B cell (primary cell): ENCODE data around the gene PCDH9. TPM values are rescaled to one million over a fixed set of nuclear protein-coding genes. Genes with fewer than 3 reads are reported as not detected.

Experiments
- ATAC-seq: fragments of 200-7000 bp; cut with Tn5 transposase; one replicate; pipeline ENCODE4 v1.10.0; 2021; ENCODE audit warnings: low read depth, mild to moderate bottlenecking, moderate number of reproducible peaks, moderate library complexity
- CTCF ChIA-PET: fragments of 350-600 bp; sonication (Branson Sonifier 250); formaldehyde crosslinking; loops from one replicate; lab custom pipeline; 2021; ENCODE audit warnings: antibody characterized with exemption, inconsistent platforms; lab: Charles Lee
- POLR2A ChIA-PET: fragments of 350-600 bp; sonication (Branson Sonifier 250); formaldehyde crosslinking; loops from one replicate; lab custom pipeline; 2021; ENCODE audit warnings: antibody characterized with exemption; lab: Charles Lee
- DNase-seq: peaks from one replicate; pipeline ENCODE4 v3.0.0; 2013
- H2AFZ ChIP-seq: 2 replicates; pipeline ENCODE4 v1.6.1; 2012; ENCODE audit warnings: mild to moderate bottlenecking, low read depth, low read length; ENCODE audit not compliant: insufficient read depth, poor library complexity, severe bottlenecking
- H3K27ac ChIP-seq, 2 donors: 1 replicate in 1 of 2; 2 replicates in 1 of 2; pipeline ENCODE4 v1.5.1; 2012 to 2013; ENCODE audit warnings: low read length in 2 of 2, mild to moderate bottlenecking in 2 of 2, moderate library complexity in 1 of 2
- H3K27me3 ChIP-seq, 4 experiments: fragments of 200-600 bp in 1 of 4; sonication (generic) in 1 of 4; replicated peaks in 1 of 4; 1 replicate in 2 of 4; 2 replicates in 2 of 4; pipeline versions ENCODE4 v1.6.1 to v1.7.0; 2013 to 2016; ENCODE audit warnings: low read length in 3 of 4, mild to moderate bottlenecking in 2 of 4, mixed read lengths in 1 of 4, moderate library complexity in 1 of 4; ENCODE audit not compliant: insufficient read depth in 4 of 4, control insufficient read depth in 3 of 4; ENCODE audit errors: control extremely low read depth in 1 of 4
- H3K36me3 ChIP-seq, 2 experiments: replicated peaks in 1 of 2; 1 replicate in 1 of 2; 2 replicates in 1 of 2; pipeline versions ENCODE4 v1.6.1 to v1.7.1; 2013; ENCODE audit warnings: low read length in 1 of 2; ENCODE audit not compliant: insufficient read depth in 2 of 2, control insufficient read depth in 1 of 2; ENCODE audit errors: control extremely low read depth in 1 of 2, extremely low read depth in 1 of 2
- H3K4me1 ChIP-seq, 2 donors: fragments of 200-600 bp in 1 of 2; sonication (generic) in 1 of 2; 1 replicate in 1 of 2; 2 replicates in 1 of 2; pipeline versions ENCODE4 v1.5.1 to v1.6.1; 2013 to 2017; ENCODE audit warnings: low read length in 2 of 2; ENCODE audit not compliant: control insufficient read depth in 2 of 2, insufficient read depth in 2 of 2
- H3K4me2 ChIP-seq: replicated peaks from 2 replicates; pipeline ENCODE3; 2012; ENCODE audit warnings: mild to moderate bottlenecking, low read depth, low read length; ENCODE audit not compliant: poor library complexity, severe bottlenecking
- H3K4me3 ChIP-seq, 5 experiments: fragments of 200-600 bp in 1 of 5; sonication (generic) in 1 of 5; 1 replicate in 3 of 5; 2 replicates in 2 of 5; pipeline versions ENCODE4 v1.5.1 to v1.7.0; 2011 to 2016; ENCODE audit warnings: low read length in 4 of 5, mild to moderate bottlenecking in 4 of 5, low read depth in 2 of 5, control low read depth in 1 of 5, moderate library complexity in 1 of 5; ENCODE audit not compliant: insufficient read depth in 1 of 5; ENCODE audit errors: control extremely low read depth in 1 of 5, extremely low read depth in 1 of 5
- H3K79me2 ChIP-seq: fragments of 200-600 bp; sonication (generic); one replicate; pipeline ENCODE4 v1.6.0; 2016; ENCODE audit warnings: low read length; ENCODE audit not compliant: control insufficient read depth, insufficient read depth
- H3K9ac ChIP-seq: fragments of 200-600 bp; sonication (generic); 2 replicates; pipeline ENCODE4 v1.6.1; 2017; ENCODE audit warnings: mild to moderate bottlenecking, low read length, moderate library complexity
- H3K9me3 ChIP-seq, 3 donors: one replicate each; pipeline versions ENCODE4 v1.6.1 to v1.7.1; 2013; ENCODE audit warnings: low read length in 2 of 3; ENCODE audit not compliant: control insufficient read depth in 2 of 3, insufficient read depth in 1 of 3; ENCODE audit errors: control extremely low read depth in 1 of 3
- H4K20me1 ChIP-seq: 2 replicates; pipeline ENCODE4 v1.6.0; 2012; ENCODE audit warnings: mild to moderate bottlenecking, low read length; ENCODE audit not compliant: insufficient read depth, control insufficient read depth, poor library complexity, severe bottlenecking
- H3K27ac Mint-ChIP-seq: one replicate; pipeline ENCODE4 v1.8.0; 2021; ENCODE audit warnings: mixed read lengths
- H3K27me3 Mint-ChIP-seq: one replicate; pipeline ENCODE4 v1.8.0; 2021; ENCODE audit warnings: mixed read lengths
- H3K4me1 Mint-ChIP-seq: one replicate; pipeline ENCODE4 v1.8.0; 2021; ENCODE audit warnings: mixed read lengths
- H3K4me3 Mint-ChIP-seq: one replicate; pipeline ENCODE4 v1.8.0; 2021; ENCODE audit warnings: mixed read lengths
- H3K9me3 Mint-ChIP-seq: one replicate; pipeline ENCODE4 v1.8.0; 2022; ENCODE audit warnings: mixed read lengths; ENCODE audit not compliant: insufficient read depth
- CTCF ChIP-seq: fragments of 200-600 bp; IDR thresholded peaks from one replicate; pipeline ENCODE4 v1.8.0; 2022; ENCODE audit warnings: antibody characterized with exemption, mild to moderate bottlenecking
- EZH2 ChIP-seq: IDR thresholded peaks from 2 replicates; pipeline ENCODE4 v1.6.1; 2012; ENCODE audit warnings: borderline replicate concordance, low read depth, mild to moderate bottlenecking, moderate library complexity, low read length; ENCODE audit not compliant: insufficient read depth, poor library complexity, severe bottlenecking
- WGBS: methylation state at CpG from one replicate; pipeline ENCODE4 v1.1.5; 2013; ENCODE audit warnings: missing lambda C conversion rate; ENCODE audit not compliant: insufficient coverage; 5-methylcytosine and 5-hydroxymethylcytosine counted together
- intact Hi-C: fragments of 100-400 bp; cut with micrococcal nuclease; formaldehyde crosslinking; loops from one replicate; pipeline ENCODE4 v1.10.0; 2022
- polyA plus RNA-seq: library from polyadenylated mRNA; depleted of rRNA; stranded (reverse); fragments of >200 nt; gene quantifications from 2 replicates; pipeline ENCODE4 v1.2.3, GENCODE V29; 2012
- total RNA-seq, 2 donors: library from RNA; stranded (reverse); fragments of 120-200 nt in 1 of 2; gene quantifications; 1 replicate in 1 of 2; 2 replicates in 1 of 2; pipeline versions ENCODE4 v1.2.3 to v1.2.4, GENCODE V29; 2013 to 2022

PCDH9 gene
- total and polyA plus RNA-seq, 2 donors (not counting 1 experiment from before 2014, with no cell fraction given): 13.1 to 21.8 TPM

GRCh38 chr13:67224148-67224846 is 5.8 kb downstream of the PCDH9 start:
- Histone ChIP-seq H2AFZ (peak overlapping the region; percentile 48), H3K27me3 (no peaks in the 10 kb centered on the region), H3K4me2 (peak overlapping the region; percentile 70), H3K36me3 (peaks cover 0 to 5% of the 10 kb centered on the region in 2 experiments), H3K9me3 (peaks cover 0 to 10% (median 3%) of the 10 kb centered on the region in 3 donors), H3K27ac (peak overlapping the region in 1 of 2 donors; percentile 42), H3K9ac (peak overlapping the region; percentile 57), H3K4me1 (peaks cover 16 to 50% of the 10 kb centered on the region in 2 donors), H3K4me3 (peak overlapping the region; percentile 22 to 56 (median 35)), H4K20me1 (no peaks in the 10 kb centered on the region), H3K79me2 (peaks cover 53% of the 10 kb centered on the region)
- peak; percentile 83 for DNase-seq
- 0% methylated on average over 1 of the region's 9 CpGs for WGBS
- H3K4me3 Mint-ChIP-seq: peak overlapping the region; percentile 72
- ChIA-PET CTCF (interaction anchor here (0.6 to 2.4 kb wide), 8 partner anchors 9 to 732 kb away, joined by 3 to 15 read pairs (median 6); no protein-coding TSS in a partner anchor), POLR2A (no interaction called here)
- TF ChIP-seq EZH2 (no peak), CTCF (peak; percentile 75)
- H3K27ac Mint-ChIP-seq: peak overlapping the region; percentile 57
- H3K9me3 Mint-ChIP-seq: no peaks in the 10 kb centered on the region
- H3K4me1 Mint-ChIP-seq: peaks cover 36% of the 10 kb centered on the region
- ATAC-seq: peak; percentile 72
- H3K27me3 Mint-ChIP-seq: no peaks in the 10 kb centered on the region
- intact Hi-C loops: loop anchor here (1.0 to 10.0 kb wide), 3 partner anchors 535 to 1569 kb away; no protein-coding TSS in a partner anchor

- no CpG with 5 or more reads among the region's 1 CpG for WGBS
Observed at GRCh38 chr13:67223742-67224141, 6.4 kb downstream of the PCDH9 start.

More at GRCh38 chr13:67223742-67224141, 6.4 kb downstream of the PCDH9 start:
- Histone ChIP-seq H3K79me2 (peaks cover 50% of the 10 kb centered on the region), H3K4me3 (peak overlapping the region; percentile 22 to 56 (median 35)), H4K20me1 (no peaks in the 10 kb centered on the region), H3K4me2 (peak overlapping the region; percentile 70), H3K27me3 (no peaks in the 10 kb centered on the region), H3K9me3 (peaks cover 0 to 10% (median 3%) of the 10 kb centered on the region in 3 donors), H3K9ac (peak overlapping the region; percentile 57), H2AFZ (peak overlapping the region; percentile 48), H3K27ac (peak overlapping the region in 1 of 2 donors; percentile 42), H3K4me1 (peaks cover 16 to 49% of the 10 kb centered on the region in 2 donors), H3K36me3 (peaks cover 0 to 5% of the 10 kb centered on the region in 2 experiments)
- CTCF ChIA-PET: interaction anchor here (0.6 to 2.4 kb wide), 8 partner anchors 9 to 731 kb away, joined by 3 to 15 read pairs (median 6); no protein-coding TSS in a partner anchor
- no peaks in the 10 kb centered on the region for H3K9me3 Mint-ChIP-seq
- peaks cover 38% of the 10 kb centered on the region for H3K4me1 Mint-ChIP-seq
- H3K27ac Mint-ChIP-seq: peak overlapping the region; percentile 57
- H3K27me3 Mint-ChIP-seq: no peaks in the 10 kb centered on the region
- ATAC-seq (no peak), DNase-seq (no peak)
- POLR2A ChIA-PET: no interaction called here
- H3K4me3 Mint-ChIP-seq: peak overlapping the region; percentile 72
- intact Hi-C loops: loop anchor here (1.0 to 10.0 kb wide), 4 partner anchors 534 to 1569 kb away; no protein-coding TSS in a partner anchor
- no peak for TF ChIP-seq CTCF
- no peak for TF ChIP-seq EZH2
